GM18517 (cell line): Measurements from ENCODE around the gene SYNRG.

Source experiments
- ATAC-seq: cut with Tn5 transposase; IDR thresholded peaks from one replicate; pipeline ENCODE4 v1.9.1; 2021; ENCODE audit warnings: mild to moderate bottlenecking, moderate library complexity; ENCODE audit not compliant: unreplicated experiment

SYNRG gene

GRCh38 chr17:37604556-37604955, 4.7 kb downstream of the SYNRG start:
- ATAC-seq: no peak

DNA sequence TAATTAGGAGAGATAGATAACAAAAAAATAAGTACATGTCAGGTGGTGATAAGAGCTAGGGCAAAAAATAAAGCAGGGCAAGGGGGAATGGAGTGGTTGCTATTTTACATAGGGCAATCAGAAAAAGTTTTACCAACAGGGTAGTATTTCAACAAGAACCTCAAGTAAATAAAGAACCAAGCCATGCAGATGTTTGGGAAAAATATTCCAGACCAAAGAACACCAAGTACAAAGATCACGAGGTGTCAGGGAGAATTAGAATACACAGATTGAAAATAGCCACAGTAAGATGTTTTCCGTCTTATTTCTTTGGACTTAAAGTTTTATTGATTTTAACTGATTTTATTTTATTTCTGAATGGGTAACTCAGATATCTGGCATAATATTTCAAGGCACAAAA, 11.1 kb downstream of the SYNRG start:
- ATAC-seq: no peak

- no peak for ATAC-seq
These were observed 16.9 kb downstream of the SYNRG start for GRCh38 chr17:37592291-37592690.

GRCh38 chr17:37585066-37585465, 24.2 kb downstream of the SYNRG start:
- no peak for ATAC-seq

DNA sequence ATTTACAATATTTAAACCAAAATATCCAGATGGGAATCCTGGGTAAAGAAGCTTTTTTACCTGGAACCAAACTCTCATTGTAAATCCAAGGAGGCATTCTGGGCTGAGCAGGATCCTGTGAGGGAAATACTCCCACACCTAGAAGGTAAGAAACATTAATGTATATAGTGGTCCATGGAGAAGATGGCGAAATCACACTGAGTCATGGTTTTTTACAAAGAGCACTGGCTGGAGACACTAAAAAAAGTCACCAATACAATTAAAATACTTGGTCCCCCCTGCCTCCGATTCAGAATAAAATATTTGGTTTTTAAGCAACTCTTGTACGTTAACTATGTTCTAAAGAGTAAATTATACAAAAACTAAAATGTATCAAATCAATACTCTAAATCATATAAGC, 32.9 kb downstream of the SYNRG start:
- ATAC-seq: no peak

GRCh38 chr17:37574427-37574826, 34.8 kb downstream of the SYNRG start:
- ATAC-seq: no peak

DNA sequence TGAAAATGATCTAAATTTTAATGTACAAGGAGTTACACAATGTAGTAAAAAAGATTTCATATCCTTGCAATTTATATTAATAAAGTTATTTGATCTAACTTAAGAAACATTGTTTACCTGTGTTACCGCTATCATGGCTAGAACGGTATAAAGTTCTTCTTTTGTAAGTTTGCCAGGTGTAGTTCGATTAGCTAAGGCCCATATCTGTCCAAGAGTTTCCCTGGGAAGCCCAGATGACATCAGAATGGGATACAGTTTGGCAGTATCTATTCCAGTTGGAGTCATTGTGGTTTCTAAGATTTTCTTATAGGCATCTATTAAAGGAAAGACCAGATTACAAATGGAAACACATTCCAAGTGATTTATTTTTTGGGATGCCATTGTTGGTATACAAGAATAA, 37.5 kb downstream of the SYNRG start:
- ATAC-seq: no peak

- ATAC-seq: no peak
These were observed 38.6 kb downstream of the SYNRG start for GRCh38 chr17:37570527-37571093.

DNA sequence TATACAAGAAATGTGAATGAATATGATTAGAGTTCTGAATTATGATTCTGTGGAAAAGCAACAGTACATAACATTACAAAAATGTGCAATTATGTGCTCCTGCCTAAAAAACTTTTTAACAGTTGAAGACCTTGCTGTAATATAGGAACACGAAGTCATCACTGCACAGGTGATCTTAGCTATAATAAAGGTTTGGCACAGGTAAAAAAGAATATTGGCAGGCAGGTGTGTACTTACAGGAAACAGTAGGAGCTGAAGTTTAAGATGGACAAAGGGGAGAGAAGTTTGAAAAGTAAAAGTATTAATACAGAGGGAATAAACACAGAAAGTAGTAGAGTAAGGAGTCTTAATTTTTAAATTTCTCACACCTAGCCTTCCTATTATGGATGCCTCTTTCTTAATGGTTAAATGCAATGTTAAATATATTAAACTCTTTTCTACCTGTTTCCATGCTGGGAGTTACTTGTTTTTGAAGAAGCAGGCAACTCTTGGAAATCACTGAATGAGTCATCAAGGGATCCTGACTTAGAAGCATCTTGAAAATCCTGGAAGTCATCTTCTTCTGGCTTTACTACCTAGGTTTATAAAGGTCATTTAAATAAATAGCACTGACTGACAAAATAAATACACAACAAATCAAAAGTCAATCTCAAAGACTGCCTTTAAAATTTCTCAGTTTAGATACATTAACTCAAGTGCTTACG, 40.7 kb downstream of the SYNRG start:
- ATAC-seq: no peak

DNA sequence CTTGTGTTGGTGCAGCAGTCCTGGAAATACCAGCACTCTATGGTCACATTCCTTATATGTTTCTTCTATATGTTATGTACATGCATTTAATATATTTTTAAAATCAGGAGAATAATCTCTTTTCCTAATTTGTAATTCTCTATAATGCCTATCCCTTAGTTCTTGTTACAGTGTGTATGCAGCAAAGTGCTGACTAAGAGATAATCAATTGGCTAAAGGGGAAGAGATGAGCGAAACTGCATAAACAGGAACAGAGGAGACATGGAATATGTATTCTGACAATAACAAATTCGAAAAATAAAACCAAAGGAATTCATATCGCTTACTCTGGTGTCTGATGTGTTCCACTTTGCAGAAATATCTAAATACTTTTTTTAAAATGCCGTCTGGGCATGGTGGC, 41.7 kb downstream of the SYNRG start:
- no peak for ATAC-seq

GRCh38 chr17:37567137-37567536, 42.1 kb downstream of the SYNRG start:
- no peak for ATAC-seq

DNA sequence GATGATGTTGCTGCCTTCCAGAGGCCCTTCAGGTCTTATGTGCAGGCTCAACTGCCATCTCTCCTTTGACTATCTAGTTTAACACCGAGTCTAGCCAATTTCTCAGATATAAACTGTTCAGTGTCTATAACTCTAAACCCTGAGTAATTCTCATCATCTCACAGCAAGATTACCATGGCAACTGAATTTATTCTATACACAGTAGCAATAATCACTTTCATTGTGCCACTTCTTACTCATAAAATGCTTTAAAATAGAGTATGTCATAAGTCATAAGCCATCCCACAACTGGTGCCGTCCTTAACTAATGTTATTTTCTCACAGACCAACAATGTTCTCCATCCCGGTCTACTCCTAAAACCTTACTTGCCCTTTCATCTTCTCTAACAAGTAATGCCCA, 45.0 kb downstream of the SYNRG start:
- no peak for ATAC-seq

DNA sequence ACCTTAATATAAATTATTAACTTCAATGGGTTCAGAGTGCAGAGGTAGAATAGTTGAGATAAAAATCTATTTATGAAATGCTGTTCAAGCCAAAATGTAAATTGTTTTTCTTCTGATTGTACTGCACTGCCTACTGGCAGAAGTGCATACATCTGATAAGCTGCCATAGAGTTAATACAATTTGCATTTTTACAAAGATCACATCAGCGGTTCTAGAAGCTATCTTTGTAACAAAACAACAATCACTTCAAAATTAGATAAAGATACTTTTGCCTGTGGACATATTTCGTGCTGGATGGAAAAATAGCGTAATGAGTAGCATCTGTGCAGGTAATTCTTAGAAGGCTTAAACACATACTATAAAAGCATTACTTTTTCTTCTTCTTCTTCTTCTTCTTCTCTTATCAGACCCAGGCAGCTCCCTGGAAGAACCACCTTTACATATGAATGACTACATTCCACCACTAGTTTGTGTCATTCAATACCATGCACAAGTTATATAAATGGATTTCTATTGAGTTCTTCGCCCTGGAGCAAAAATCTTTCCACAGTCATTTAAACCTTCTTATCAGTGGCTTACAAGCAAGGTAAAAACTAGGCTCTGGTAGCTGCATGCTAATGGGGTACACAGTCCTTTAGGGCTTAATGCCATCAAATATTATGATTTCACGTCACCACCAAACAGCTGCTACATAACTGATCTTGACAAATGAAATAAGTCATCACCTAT, 47.0 kb downstream of the SYNRG start:
- no peak for ATAC-seq

GRCh38 chr17:37558299-37558698, 50.9 kb downstream of the SYNRG start:
- no peak for ATAC-seq

GRCh38 chr17:37557482-37557881, 51.7 kb downstream of the SYNRG start:
- no peak for ATAC-seq

DNA sequence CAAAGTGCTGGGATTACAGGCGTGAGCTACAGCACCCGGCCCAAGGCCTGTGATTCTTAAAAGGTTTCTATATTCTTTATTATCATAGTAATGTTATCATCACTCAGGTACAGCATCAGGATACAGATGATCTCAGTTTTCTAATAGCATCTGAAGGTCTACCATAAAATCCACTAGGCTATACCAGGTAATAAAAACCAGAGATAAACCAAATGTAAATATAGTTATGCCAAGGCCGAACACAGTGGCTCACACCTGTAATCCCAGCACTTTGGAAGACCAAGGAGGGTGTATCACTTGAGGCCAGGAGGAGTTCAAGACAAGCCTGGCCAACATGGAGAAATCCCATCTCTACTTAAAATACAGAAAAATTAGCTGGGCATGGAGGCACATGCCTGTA, 53.8 kb downstream of the SYNRG start:
- no peak for ATAC-seq

GRCh38 chr17:37553401-37553966, 55.7 kb downstream of the SYNRG start:
- ATAC-seq: no peak

- ATAC-seq: no peak
These were observed 57.4 kb downstream of the SYNRG start for GRCh38 chr17:37551788-37552187.

GRCh38 chr17:37547986-37548385, 61.2 kb downstream of the SYNRG start:
- ATAC-seq: no peak

- no peak for ATAC-seq
These were observed 62.9 kb downstream of the SYNRG start for GRCh38 chr17:37546302-37546701.

DNA sequence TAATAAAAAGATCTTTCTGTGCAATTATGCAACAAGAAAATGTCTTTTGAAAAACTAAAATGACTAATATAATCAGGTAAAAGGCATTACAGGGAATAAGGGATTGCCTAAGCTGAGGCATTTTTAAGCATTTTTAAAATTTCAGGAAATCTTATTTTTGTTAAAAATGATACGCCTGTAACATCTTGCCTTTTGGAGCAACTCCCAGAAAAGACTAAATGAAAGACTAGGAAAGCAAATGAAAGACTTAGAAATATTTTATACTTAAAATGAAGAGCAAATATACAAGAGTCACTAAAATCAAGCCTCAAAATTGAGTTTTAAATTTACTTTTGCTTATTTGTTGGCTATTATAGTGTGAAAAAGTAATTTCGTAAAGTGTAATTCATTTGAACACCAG, 63.7 kb downstream of the SYNRG start:
- no peak for ATAC-seq

- ATAC-seq: no peak
These were observed 65.6 kb downstream of the SYNRG start for GRCh38 chr17:37543637-37544052.
